ENCODE results near the gene SPATA21.
A peak's percentile ranks its signal among the peaks of the same experiment; 100 is the strongest.
"Not testable (repeated sequence)": the region's sequence is repeated elsewhere in the genome, so short reads cannot be mapped to it uniquely, and the experiment has no call there.

SPATA21 gene

DNA sequence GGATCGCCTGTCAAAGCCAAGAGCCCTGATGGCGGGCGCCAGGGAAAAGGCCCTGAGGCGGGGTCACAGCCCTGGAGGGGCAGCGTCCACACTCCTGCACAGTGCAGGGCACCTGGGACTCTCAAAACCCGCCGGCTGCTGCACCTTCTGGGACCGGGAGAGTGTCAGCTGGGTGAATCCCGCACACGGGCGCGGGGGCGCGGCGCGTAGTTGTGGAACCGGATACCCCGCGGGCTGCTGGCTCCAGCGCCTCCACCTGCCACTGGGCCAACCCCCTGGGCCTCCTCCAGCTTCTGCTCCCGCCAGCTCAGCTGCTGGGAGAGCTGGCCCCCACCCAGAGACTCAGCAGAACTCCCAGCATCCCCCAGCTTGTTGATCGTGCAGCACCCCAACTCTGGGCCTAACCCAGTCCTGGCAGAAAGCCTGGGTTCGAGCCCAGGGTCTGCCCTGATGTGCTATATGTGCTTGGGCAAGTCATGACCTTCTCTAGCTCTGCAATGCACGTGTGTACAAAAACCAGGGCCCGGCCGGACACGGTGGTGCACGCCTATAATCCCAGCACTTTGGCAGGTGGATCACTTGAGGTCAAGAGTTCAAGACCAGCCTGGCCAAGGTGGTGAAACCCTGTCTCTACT lies 37.1 kb upstream of the SPATA21 start:
- Histone ChIP-seq H3K4me3 (ENCODE audit: extremely low read depth, insufficient read depth, low read length, poor library complexity, severe bottlenecking) (no peak overlapping the region), H3K4me1 (ENCODE audit: control insufficient read depth, insufficient read depth, low read length, poor library complexity, severe bottlenecking) (no peaks in the 10 kb centered on the region), H3K36me3 (ENCODE audit: control insufficient read depth, insufficient read depth, low read length) (peaks cover 58% of the 10 kb centered on the region), H3K9me3 (ENCODE audit: control insufficient read depth, low read length) (no peaks in the 10 kb centered on the region), H3K27ac (ENCODE audit: low read depth, low read length, severe bottlenecking) (no peak overlapping the region)
- 93 to 94% methylated on average over 17 to 28 of the region's 28 CpGs for WGBS, 2 experiments (ENCODE audit: insufficient coverage in 2 of 2)

DNA sequence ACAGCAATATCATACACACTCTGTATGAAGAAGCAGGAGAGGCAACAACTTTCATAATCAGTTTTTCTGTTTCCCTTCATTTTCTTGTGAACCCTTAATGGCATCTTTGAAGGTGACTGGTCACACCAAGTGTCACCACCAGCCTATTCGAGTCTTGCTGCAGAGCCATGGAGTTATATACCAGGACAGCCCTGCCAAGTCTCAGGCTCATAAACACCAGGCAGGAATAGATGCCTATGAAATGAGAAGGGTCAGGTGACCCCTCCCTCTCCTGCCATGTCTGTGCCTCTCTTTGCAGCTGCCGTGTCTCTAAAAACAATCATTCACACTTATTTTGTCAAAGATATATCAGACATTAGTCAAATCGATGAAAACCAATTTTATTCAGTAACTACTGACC lies 31.3 kb upstream of the SPATA21 start:
- no peak overlapping the region for H3K4me3 ChIP-seq (ENCODE audit: extremely low read depth, insufficient read depth, low read length, poor library complexity, severe bottlenecking)
- H3K9me3 ChIP-seq (ENCODE audit: control insufficient read depth, low read length), result no peaks in the 10 kb centered on the region
- H3K36me3 ChIP-seq (ENCODE audit: control insufficient read depth, insufficient read depth, low read length), result peaks cover 49% of the 10 kb centered on the region
- no peaks in the 10 kb centered on the region for H3K4me1 ChIP-seq (ENCODE audit: control insufficient read depth, insufficient read depth, low read length, poor library complexity, severe bottlenecking)
- WGBS, 2 experiments (ENCODE audit: insufficient coverage in 2 of 2), result 75 to 100% methylated on average over 1 to 2 of the region's 3 CpGs
- H3K27ac ChIP-seq (ENCODE audit: low read depth, low read length, severe bottlenecking), result no peak overlapping the region

DNA sequence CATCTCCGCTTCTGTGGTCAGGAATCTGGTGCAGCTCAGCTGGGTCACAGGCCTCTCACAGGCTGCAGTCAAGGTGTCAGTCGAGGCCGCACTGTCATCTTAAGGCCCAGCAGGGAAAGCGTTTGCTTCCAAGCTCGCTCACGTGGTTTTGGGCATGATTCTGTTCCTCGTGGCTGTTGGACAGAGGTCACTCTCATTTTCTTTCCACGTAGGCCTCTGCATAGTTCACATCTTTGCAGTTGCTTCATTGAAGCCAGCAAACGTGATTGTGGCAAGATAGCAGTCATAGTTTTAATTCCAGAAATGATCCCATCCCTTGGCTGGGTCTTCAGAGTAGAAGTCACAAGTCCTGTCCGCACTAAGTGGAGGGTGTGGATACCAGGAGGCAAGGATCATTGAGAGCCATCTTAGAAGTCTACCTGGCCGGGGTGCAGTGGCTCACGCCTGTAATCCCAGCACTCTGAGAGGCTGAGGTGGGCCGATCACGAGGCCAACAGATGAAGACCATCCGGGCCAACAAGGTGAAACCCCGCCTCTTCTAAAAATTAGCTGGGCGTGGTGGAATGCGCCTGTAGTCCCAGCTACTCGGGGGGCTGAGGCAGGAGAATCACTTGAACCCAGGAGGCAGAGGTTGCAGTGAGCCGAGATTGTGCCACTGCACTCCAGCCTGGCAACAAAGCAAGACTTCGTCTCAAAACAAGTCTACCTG lies 27.8 kb upstream of the SPATA21 start:
- H3K4me3 ChIP-seq (ENCODE audit: extremely low read depth, insufficient read depth, low read length, poor library complexity, severe bottlenecking), result no peak overlapping the region
- no peaks in the 10 kb centered on the region for H3K4me1 ChIP-seq (ENCODE audit: control insufficient read depth, insufficient read depth, low read length, poor library complexity, severe bottlenecking)
- H3K36me3 ChIP-seq (ENCODE audit: control insufficient read depth, insufficient read depth, low read length), result peaks cover 54% of the 10 kb centered on the region
- 92 to 93% methylated on average over 20 to 21 of the region's 21 CpGs for WGBS, 2 experiments (ENCODE audit: insufficient coverage in 2 of 2)
- no peak overlapping the region for H3K27ac ChIP-seq (ENCODE audit: low read depth, low read length, severe bottlenecking)
- no peaks in the 10 kb centered on the region for H3K9me3 ChIP-seq (ENCODE audit: control insufficient read depth, low read length)

DNA sequence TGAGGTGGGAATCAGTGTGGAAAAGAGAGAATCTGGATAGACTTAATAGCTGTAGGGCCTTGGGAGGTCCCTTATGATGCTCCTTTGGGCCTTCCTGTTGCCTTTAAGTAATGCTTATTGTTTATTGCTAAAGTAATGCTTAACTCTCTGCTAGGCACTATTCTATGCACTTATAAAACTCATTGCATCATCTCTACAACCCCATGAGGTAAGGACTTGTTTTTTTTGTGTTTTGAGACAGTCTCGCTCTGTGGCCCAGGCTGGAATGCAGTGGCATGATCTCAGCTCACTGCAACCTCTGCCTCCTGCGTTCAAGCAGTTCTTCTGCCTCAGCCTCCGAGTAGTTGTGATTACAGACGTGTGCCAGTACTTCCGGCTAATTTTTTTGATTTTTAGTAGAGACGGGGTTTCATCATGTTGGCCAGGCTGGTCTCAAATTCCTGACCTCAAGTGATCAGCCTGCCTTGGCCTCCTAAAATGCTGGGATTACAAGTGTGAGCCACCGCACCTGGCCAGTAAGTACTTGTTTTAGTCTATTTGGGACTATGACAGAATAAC lies 25.6 kb upstream of the SPATA21 start:
- Histone ChIP-seq H3K9me3 (ENCODE audit: control insufficient read depth, low read length) (no peaks in the 10 kb centered on the region), H3K27ac (ENCODE audit: low read depth, low read length, severe bottlenecking) (no peak overlapping the region), H3K36me3 (ENCODE audit: control insufficient read depth, insufficient read depth, low read length) (peaks cover 71% of the 10 kb centered on the region), H3K4me3 (ENCODE audit: extremely low read depth, insufficient read depth, low read length, poor library complexity, severe bottlenecking) (no peak overlapping the region), H3K4me1 (ENCODE audit: control insufficient read depth, insufficient read depth, low read length, poor library complexity, severe bottlenecking) (no peaks in the 10 kb centered on the region)
- WGBS, 2 experiments (ENCODE audit: insufficient coverage in 2 of 2), result 93 to 96% methylated on average over 5 to 7 of the region's 7 CpGs

DNA sequence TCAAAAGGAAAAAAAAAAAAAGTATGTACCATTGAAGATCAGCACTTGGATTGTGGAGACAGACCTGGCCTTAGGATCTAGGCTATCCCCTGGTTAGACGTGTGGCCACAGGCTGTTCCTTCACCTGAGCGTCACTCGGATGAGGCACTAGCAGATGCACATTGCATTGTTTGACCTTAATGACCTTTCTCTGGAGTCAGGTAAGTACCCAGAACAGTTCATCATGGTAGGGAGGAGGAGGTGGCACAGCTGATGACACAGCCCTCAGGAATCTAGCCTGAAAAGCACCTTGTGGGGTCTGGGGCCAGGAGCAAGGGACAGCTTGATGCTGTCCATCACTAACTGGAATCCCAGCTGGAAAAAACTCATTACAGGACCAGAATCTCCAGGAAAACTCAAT lies 24.5 kb upstream of the SPATA21 start:
- no peak overlapping the region for H3K4me3 ChIP-seq (ENCODE audit: extremely low read depth, insufficient read depth, low read length, poor library complexity, severe bottlenecking)
- H3K4me1 ChIP-seq (ENCODE audit: control insufficient read depth, insufficient read depth, low read length, poor library complexity, severe bottlenecking), result no peaks in the 10 kb centered on the region
- H3K36me3 ChIP-seq (ENCODE audit: control insufficient read depth, insufficient read depth, low read length), result peaks cover 81% of the 10 kb centered on the region
- 95 to 100% methylated on average over 2 to 3 of the region's 3 CpGs for WGBS, 2 experiments (ENCODE audit: insufficient coverage in 2 of 2)
- no peak overlapping the region for H3K27ac ChIP-seq (ENCODE audit: low read depth, low read length, severe bottlenecking)
- no peaks in the 10 kb centered on the region for H3K9me3 ChIP-seq (ENCODE audit: control insufficient read depth, low read length)

DNA sequence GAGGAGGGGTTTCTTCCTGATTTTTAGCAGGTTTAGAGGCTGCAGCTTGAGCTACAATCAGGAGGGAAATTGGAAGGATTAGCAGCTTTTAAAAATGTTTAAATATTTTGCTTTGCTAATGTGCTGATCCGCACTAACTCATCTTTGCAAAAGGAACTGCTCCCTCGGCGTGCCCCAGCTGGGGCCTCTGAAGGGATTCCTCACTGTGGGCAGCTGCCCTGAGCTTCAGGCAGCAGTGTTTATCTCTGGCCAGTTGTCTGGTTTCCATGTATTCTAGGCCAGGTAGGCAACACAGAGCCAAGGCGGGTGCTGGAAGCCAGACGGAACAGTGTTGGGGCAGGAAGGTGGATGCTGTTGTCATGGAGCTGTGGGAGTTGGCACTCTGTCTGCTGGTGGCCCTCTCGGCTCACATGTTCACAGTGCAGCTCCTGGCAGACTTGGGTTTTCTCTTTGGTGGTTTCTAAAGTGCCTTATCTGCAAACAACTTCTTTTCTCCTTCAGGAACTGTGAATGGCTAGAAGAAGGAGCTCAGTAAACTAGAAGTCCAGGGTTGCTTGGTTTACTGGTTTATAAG lies 22.2 kb upstream of the SPATA21 start:
- H3K9me3 ChIP-seq (ENCODE audit: control insufficient read depth, low read length), result no peaks in the 10 kb centered on the region
- peaks cover 91% of the 10 kb centered on the region for H3K36me3 ChIP-seq (ENCODE audit: control insufficient read depth, insufficient read depth, low read length)
- H3K4me1 ChIP-seq (ENCODE audit: control insufficient read depth, insufficient read depth, low read length, poor library complexity, severe bottlenecking), result no peaks in the 10 kb centered on the region
- no peak overlapping the region for H3K4me3 ChIP-seq (ENCODE audit: extremely low read depth, insufficient read depth, low read length, poor library complexity, severe bottlenecking)
- 96 to 100% methylated on average over 4 to 6 of the region's 6 CpGs for WGBS, 2 experiments (ENCODE audit: insufficient coverage in 2 of 2)
- H3K27ac ChIP-seq (ENCODE audit: low read depth, low read length, severe bottlenecking), result no peak overlapping the region

DNA sequence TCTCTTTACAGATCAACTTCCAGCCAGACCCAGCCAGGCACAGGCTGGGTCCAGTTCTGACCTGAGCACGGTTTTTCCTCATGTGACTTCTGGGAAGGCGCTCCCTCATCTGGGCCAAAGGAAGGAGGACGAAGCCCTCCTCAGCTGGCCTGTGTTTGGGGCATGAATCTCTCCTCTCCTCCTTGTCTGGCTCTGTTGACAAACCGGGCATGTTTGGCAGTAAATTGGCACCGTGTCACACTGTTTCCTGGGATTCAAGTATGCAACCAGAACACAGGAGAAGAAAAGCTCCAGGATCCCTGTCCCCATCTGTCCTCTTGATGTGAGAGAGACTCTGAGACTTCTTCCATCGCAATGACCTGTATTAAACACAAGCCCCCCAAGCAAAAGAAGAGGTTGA lies 21.6 kb upstream of the SPATA21 start:
- no peaks in the 10 kb centered on the region for H3K9me3 ChIP-seq (ENCODE audit: control insufficient read depth, low read length)
- peaks cover 93% of the 10 kb centered on the region for H3K36me3 ChIP-seq (ENCODE audit: control insufficient read depth, insufficient read depth, low read length)
- no peak overlapping the region for H3K4me3 ChIP-seq (ENCODE audit: extremely low read depth, insufficient read depth, low read length, poor library complexity, severe bottlenecking)
- WGBS, 2 experiments (ENCODE audit: insufficient coverage in 2 of 2), result 96% methylated on average over 4 to 5 of the region's 6 CpGs
- peak overlapping the region; percentile 29 for H3K27ac ChIP-seq (ENCODE audit: low read depth, low read length, severe bottlenecking)
- no peaks in the 10 kb centered on the region for H3K4me1 ChIP-seq (ENCODE audit: control insufficient read depth, insufficient read depth, low read length, poor library complexity, severe bottlenecking)

DNA sequence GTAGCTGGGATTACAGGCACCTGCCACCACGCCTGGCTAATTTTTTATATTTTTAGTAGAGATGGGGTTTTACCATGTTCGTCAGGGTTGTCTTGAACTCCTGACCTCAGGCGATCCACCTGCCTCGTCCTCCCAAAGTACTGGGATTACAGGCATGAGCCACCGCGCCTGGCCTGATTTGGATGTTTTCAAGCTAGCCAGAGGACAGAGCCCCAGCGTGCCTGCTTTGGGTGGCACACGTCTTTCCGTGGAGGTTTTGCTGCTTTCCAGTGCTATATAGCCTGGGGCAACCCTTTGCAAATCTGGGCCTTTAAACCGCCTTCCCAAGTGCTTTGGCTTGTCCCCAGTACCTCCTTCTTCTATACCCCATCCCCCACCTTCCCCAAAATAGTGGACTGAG lies 18.9 kb upstream of the SPATA21 start:
- WGBS, 2 experiments (ENCODE audit: insufficient coverage in 2 of 2), result 95 to 97% methylated on average over 9 of the region's 10 CpGs
- H3K9me3 ChIP-seq (ENCODE audit: control insufficient read depth, low read length); H3K27ac ChIP-seq (ENCODE audit: low read depth, low read length, severe bottlenecking); H3K4me3 ChIP-seq (ENCODE audit: extremely low read depth, insufficient read depth, low read length, poor library complexity, severe bottlenecking); H3K4me1 ChIP-seq (ENCODE audit: control insufficient read depth, insufficient read depth, low read length, poor library complexity, severe bottlenecking): not testable (repeated sequence)
- peaks cover 97% of the 10 kb centered on the region for H3K36me3 ChIP-seq (ENCODE audit: control insufficient read depth, insufficient read depth, low read length)

DNA sequence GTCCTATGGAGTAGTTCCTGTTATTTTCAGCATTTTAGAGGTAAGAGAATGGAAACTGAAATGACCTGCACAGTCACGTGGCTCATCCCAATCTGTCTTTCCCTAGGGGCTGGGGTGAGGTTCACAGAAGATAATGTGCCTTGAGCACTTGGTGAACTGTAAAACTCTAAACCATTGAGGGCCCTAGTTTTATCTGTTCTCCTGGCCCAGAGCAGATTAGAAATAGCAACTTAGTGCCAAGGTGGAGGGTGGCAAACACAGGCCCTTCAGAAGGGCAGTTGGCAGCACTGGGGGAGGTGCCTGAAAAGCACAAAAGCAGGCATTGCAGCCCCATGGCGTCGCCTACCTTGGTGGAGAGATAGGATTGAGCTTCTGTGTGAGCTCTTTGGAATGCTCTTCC lies 17.7 kb upstream of the SPATA21 start:
- WGBS, 2 experiments (ENCODE audit: insufficient coverage in 2 of 2), result 100% methylated on average over 2 to 3 of the region's 3 CpGs
- H3K36me3 ChIP-seq (ENCODE audit: control insufficient read depth, insufficient read depth, low read length), result peaks cover 98% of the 10 kb centered on the region
- H3K27ac ChIP-seq (ENCODE audit: low read depth, low read length, severe bottlenecking); H3K4me1 ChIP-seq (ENCODE audit: control insufficient read depth, insufficient read depth, low read length, poor library complexity, severe bottlenecking); H3K9me3 ChIP-seq (ENCODE audit: control insufficient read depth, low read length); H3K4me3 ChIP-seq (ENCODE audit: extremely low read depth, insufficient read depth, low read length, poor library complexity, severe bottlenecking): not testable (repeated sequence)

DNA sequence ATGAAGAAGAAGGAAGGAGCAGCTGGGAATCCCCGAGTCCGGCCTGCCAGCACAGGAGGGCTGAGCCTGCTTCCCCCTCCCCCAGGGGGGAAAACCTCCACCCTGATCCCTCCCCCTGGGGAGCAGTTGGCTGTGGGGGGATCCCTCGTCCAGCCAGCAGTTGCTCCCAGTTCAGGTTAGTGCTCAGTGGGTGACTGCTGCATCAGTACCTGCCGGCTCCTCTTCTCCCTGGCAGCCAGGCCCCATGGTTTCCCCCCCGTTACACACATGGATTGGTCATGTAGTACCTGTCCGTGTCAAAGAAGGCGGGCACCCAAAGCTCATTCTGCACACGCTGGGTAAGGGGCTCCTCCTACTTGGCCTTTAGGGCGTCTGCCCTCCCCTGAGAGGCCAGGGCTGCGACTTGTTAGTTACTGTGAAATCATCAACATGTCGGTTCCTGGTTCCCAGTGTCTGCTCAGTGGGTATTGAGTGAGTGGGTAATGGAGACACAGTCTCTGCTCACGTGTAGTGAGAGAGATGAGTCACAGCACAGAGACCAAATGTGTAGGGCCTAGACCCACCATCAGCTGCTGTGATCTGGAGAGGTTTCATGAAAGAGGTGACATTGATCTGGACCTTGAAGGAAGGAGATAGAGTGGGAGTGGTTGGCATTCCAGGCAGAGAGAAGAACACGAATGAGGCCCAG lies 14.8 kb upstream of the SPATA21 start:
- Histone ChIP-seq H3K36me3 (ENCODE audit: control insufficient read depth, insufficient read depth, low read length) (peaks cover 98% of the 10 kb centered on the region), H3K9me3 (ENCODE audit: control insufficient read depth, low read length) (no peaks in the 10 kb centered on the region), H3K4me3 (ENCODE audit: extremely low read depth, insufficient read depth, low read length, poor library complexity, severe bottlenecking) (no peak overlapping the region), H3K27ac (ENCODE audit: low read depth, low read length, severe bottlenecking) (no peak overlapping the region), H3K4me1 (ENCODE audit: control insufficient read depth, insufficient read depth, low read length, poor library complexity, severe bottlenecking) (no peaks in the 10 kb centered on the region)
- WGBS, 2 experiments (ENCODE audit: insufficient coverage in 2 of 2), result 97% methylated on average over 10 to 11 of the region's 13 CpGs

Data from mesodermal cell (in vitro differentiated cells).